Astrocyte of the spinal cord (primary cell): ENCODE results near the gene HOXA10.

ENCODE experiments used
- DNase-seq: peaks from one replicate; pipeline ENCODE4 v3.0.0; 2011; ENCODE audit warnings: low read depth, low spot score
- H3K4me3 ChIP-seq: 2 replicates; pipeline ENCODE4 v1.5.1; 2011; ENCODE audit warnings: low read depth, mild to moderate bottlenecking, low read length, moderate library complexity
- in situ Hi-C: cut with HindIII; loops from 2 replicates; pipeline ENCODE4 v1.10.0; 2017; ENCODE audit warnings: low sequenced_read_pairs
- TF ChIP-seq, protein P1 (sequence below): IDR thresholded peaks from 2 replicates; pipeline ENCODE4 v1.5.1; 2012; ENCODE audit warnings: low read depth, mild to moderate bottlenecking, low read length, inconsistent platforms

Gene HOXA10

DNA sequence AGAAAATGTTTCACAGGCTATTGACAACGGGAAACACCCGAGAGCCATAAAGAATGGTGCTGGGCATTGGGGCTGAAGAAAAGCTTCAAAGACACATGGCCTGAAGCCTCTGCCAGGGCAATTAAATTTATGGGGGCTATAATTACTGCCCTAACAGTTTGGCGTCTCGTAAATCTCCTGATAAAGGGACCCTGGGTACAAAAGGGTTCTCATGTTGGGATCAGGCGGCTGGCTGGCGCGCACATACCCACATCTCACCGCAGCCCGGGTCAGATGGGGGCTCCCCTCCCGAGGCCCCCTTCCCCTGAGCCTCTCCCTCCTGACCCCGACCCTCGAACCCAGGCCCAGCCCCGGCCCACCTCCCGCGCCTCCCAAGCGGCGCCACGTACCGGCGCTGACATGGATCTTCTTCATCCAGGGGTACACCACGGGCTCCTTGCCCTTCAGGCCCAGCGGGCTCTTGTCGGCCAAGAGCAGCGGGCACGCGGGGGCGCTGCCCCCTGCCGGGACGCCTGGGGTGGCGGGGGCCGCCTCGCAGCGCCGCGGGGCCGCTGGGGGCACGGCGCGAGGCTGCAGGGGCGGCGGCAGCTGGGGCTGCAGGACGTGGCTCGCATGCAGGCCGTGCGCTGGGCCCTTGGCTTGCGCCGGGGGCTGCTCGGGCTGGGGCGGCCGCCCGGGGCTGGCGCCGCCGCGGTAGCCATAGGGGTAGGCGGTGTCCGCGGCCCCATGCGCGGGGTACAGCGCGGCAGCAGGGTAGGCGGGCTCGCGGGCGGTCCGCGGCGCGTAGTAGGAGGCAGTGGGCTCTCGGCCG, 44.2 kb downstream of the HOXA10 start:
- TF ChIP-seq, protein P1, sequence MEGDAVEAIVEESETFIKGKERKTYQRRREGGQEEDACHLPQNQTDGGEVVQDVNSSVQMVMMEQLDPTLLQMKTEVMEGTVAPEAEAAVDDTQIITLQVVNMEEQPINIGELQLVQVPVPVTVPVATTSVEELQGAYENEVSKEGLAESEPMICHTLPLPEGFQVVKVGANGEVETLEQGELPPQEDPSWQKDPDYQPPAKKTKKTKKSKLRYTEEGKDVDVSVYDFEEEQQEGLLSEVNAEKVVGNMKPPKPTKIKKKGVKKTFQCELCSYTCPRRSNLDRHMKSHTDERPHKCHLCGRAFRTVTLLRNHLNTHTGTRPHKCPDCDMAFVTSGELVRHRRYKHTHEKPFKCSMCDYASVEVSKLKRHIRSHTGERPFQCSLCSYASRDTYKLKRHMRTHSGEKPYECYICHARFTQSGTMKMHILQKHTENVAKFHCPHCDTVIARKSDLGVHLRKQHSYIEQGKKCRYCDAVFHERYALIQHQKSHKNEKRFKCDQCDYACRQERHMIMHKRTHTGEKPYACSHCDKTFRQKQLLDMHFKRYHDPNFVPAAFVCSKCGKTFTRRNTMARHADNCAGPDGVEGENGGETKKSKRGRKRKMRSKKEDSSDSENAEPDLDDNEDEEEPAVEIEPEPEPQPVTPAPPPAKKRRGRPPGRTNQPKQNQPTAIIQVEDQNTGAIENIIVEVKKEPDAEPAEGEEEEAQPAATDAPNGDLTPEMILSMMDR: no peak
- peak overlapping the region; percentile 53 for H3K4me3 ChIP-seq
- DNase-seq: no peak
- in situ Hi-C loops: loop anchor here (10.0 kb wide), 1 partner anchor 275 kb away; no protein-coding TSS in a partner anchor

DNA sequence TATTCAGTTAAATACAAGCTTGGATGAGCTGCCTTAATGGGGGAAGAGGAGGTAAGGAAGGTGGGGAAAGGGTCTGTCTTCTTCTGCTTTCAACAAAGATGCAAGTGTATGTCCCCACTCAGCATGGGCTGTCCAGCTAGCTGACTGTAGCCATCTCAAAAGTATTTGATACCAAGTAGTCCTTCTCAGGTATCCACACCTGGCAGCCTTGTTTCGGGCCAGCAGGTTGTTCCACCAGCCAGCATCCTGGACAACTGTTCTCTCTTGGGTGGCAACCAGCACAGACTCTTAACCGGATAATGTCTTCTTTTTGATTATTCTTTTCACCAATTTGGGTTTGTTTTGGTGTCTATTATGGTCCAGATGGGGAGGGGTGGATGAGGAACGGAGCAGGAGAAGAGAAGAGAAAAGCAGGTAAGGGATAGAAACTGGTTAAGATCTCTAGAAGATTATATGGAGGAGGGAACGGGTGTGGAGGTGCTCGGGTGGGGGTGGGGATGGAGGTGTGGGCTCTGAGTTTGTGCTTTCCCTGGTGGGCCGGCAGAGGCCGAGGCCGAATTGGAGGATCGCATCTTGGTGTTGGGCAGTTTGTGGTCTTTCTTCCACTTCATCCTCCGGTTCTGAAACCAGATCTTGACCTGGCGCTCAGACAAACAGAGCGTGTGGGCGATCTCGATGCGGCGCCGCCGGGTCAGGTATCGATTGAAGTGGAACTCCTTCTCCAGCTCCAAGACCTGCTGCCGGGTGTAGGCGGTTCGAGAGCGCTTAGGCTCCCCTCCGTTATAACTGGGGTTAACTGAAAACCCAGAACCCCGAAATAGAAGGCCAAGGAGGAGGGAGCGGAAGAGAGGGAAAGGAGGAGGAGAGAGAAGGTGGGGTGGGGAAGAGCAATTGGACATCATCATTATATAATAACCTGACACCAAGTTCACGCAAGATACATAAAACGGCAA, 45.1 kb downstream of the HOXA10 start:
- peak overlapping the region; percentile 53 for H3K4me3 ChIP-seq
- TF ChIP-seq, protein P1: no peak
- DNase-seq: no peak
- in situ Hi-C loops: loop anchor here (10.0 kb wide), 1 partner anchor 274 kb away; no protein-coding TSS in a partner anchor

DNA sequence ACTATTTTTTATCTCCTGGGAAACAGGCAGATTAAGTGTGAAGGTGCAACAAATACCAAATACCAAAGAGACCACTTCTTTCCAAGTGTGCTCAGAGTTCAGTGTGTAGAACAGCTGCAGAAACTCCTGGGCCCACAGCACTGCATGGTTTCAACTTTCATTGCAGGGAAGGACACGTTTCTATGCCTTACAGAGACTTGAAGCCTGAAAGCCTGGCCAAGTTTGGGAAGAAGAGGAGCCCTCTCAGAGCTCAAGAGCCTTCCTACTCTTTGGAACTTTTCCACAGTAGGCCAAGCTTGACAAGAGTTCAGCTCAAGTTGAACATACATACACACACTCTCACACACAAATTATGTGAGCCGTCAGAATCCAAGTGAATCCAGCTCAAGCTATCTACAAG, 46.1 kb downstream of the HOXA10 start:
- H3K4me3 ChIP-seq: no peak overlapping the region
- in situ Hi-C loops: loop anchor here (10.0 kb wide), 1 partner anchor 273 kb away; no protein-coding TSS in a partner anchor
- TF ChIP-seq, protein P1: no peak
- DNase-seq: peak; percentile 76

DNA sequence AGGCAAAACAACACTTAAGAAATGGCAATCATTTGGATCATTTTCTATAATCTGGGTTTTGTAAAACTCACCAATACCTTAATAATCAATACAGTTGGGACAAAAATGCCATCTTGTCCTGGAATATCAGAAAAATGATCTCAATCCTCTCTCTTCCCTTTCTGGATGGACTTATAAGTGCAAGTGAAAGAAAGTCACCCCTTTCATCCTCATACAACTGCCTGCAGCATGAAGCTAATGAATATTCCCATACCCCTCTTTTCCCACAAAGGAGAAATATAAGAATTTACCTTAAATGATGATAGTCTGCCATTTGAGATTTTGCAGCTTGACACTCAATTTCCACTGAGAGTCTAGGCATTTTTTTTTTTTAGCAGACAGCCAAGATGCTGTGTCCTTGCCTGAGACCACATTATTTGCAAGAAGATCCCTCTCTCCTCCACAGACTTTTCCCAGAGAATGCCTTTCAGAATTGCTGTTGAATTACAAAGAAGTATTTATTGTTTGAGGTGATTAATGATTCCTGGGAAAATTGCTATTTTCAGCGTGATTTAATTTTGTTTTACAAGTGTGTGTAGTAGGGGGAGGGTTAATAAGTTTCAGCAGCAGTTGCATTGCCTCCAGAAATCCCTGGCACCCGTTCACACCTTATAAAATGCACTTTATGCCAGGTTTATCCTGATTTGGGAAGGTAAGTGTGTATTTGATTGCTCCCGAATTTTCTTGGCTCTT, 47.4 kb downstream of the HOXA10 start:
- in situ Hi-C loops: loop anchor here (10.0 kb wide), 1 partner anchor 272 kb away; no protein-coding TSS in a partner anchor
- H3K4me3 ChIP-seq: no peak overlapping the region
- no peak for DNase-seq
- TF ChIP-seq, protein P1: no peak

DNA sequence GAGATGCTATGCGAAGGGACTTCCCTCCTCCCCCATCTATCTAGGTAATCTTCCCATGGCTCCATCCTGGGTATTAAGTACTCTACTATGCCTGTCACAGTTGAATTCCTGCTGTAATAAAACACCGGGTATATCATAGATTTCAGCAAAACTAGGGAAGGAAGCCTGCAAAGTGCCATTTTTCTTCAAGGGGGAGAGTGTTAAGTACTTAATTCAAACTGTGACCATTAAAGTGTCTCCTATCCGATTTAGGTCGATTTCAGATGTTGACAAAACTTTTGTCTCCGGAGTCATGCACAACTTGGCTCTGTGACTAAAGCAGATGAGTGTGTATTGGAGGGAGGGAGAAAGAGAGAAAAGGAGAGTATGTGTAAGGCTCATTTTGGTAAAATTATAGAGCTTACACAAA, 48.1 kb downstream of the HOXA10 start:
- TF ChIP-seq, protein P1: no peak

More for the DNA sequence above, 48.1 kb downstream of the HOXA10 start:
- in situ Hi-C loops: loop anchor here (10.0 kb wide), 1 partner anchor 271 kb away; no protein-coding TSS in a partner anchor
- DNase-seq: no peak
- H3K4me3 ChIP-seq: no peak overlapping the region
